Frontal cortex (tissue), 4 donors: ENCODE measurements around the gene TNS1. TPM values are rescaled to one million over a fixed set of nuclear protein-coding genes. Genes with fewer than 3 reads are reported as not detected.
"Not testable (repeated sequence)": the region's sequence is repeated elsewhere in the genome, so short reads cannot be mapped to it uniquely, and the experiment has no call there.

Experiments
- DNase-seq, 2 donors: peaks; one replicate each; pipeline ENCODE4 v3.0.0; 2012; ENCODE audit warnings: low spot score in 2 of 2
- FAIRE-seq: peaks from 2 replicates; lab custom pipeline; 2012; peaks lifted over from hg19 to GRCh38; lab: Jason Lieb, UNC
- total RNA-seq: library from RNA; depleted of rRNA; stranded (reverse); fragments of >200 nt; gene quantifications from one replicate; pipeline ENCODE4 v1.2.3, GENCODE V29; 2014
- donor health status: control.
- donor health status: control.
- donor health status: control.

The TNS1 gene
- total RNA-seq, 1 donor from 2014 or later = 3.7 TPM

- FAIRE-seq (no peak), DNase-seq (peak in 1 of 2 donors; percentile 6)
Measured at GRCh38 chr2:217797661-217798069, 205.1 kb downstream of the TNS1 start.

- DNase-seq (no peak), FAIRE-seq (no peak)
Measured at GRCh38 chr2:217797165-217797564, 205.6 kb downstream of the TNS1 start.

DNA sequence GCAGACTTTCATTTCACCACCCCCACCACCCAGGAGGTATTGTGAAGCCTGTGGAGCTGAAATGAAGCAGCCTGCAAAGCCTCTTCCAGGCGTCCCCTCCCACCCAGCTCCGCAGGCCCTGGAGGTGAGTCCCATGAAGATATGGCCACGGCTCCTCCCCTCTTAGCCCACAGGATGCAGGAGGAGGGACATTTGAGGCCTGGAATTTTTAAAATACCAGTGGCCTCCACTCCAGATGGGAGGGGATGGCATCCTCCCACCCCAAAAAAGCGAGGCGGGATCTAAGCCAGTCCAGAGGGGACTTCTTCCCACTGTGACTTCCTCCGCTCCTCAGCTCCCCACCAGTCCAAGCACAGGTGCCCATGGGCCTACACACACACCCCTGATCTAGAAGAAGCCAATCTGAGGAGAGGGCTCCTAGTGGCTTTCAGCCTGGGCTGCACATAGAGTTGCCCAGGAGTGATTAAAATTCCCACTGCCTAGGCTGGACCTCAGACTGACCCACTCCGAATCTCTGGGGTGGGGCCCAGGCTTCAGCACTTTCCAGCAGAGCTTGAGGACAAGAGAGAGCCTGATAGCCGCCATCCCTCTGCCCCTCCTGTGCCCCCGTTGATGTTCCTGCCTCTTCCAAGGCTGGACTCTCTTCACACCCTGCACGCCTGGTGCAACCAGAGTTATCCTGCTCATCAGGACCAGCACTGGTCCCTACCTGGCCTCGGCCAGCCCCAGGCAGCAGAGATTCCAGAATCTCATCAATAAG is 206.9 kb downstream of the TNS1 start:
- DNase-seq = no peak
- FAIRE-seq = no peak

DNA sequence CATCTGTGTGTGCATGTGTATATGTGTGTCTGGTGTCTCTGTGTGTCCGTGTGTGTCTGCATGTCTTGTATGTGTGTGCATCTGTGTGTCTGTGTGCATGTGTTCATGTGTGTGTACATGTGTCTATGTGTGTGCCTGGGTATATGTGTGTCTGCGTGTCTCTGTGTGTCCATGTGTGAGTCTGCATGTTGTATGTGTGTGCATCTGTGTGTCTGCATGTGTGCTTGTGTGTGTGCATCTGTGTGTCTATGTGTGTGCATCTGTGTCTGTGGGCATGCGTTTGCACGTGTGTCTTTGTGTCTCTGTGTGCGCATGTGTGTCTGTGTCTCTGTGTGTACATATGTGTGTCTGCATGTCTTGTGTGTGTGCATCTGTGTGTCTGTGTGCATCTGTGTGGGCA is 207.7 kb downstream of the TNS1 start:
- no peak for FAIRE-seq
- no peak for DNase-seq

DNA sequence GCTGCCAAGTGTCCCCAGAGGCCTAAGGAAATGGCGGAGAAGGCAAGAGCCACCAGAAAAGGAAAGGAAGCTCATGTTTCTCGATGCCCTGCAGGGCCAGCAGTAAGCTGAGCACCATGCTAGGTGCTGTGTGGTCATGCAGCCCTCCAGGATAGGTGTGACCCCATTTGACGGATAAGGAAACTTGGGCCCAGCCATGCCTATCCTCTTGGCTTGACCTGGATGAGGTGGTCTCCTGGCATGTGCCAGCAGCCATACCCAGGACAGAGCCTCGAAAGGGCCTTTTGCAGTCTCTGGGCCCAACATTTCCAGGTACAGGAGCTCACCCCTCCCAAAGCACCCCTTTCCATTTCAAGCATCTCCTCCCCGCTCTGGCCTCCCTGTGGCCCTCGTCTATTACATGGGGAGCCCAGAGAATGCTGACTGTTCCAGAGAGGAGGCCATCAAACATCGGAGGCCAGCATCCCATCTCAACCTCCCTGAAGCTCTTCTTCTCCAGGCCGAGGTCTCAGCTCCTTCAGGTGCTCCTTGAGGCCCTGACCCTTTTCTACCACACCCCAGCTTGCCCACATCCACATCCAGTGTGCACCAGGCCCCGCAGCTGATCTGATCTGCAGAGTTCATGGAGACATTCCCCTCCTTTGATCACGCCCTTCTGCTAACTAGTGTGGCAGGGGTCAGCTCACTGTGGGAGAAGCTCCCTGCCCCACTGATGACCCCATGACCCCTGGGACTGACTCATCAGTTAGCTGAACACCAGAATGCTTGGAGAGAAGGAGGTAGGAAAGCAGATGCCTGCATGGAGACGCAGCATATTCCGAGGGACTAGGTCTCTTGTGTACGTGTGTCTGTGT is 208.4 kb downstream of the TNS1 start:
- no peak for FAIRE-seq
- DNase-seq = no peak

GRCh38 chr2:217793566-217794132 is 209.1 kb downstream of the TNS1 start:
- DNase-seq (no peak), FAIRE-seq (no peak)

DNA sequence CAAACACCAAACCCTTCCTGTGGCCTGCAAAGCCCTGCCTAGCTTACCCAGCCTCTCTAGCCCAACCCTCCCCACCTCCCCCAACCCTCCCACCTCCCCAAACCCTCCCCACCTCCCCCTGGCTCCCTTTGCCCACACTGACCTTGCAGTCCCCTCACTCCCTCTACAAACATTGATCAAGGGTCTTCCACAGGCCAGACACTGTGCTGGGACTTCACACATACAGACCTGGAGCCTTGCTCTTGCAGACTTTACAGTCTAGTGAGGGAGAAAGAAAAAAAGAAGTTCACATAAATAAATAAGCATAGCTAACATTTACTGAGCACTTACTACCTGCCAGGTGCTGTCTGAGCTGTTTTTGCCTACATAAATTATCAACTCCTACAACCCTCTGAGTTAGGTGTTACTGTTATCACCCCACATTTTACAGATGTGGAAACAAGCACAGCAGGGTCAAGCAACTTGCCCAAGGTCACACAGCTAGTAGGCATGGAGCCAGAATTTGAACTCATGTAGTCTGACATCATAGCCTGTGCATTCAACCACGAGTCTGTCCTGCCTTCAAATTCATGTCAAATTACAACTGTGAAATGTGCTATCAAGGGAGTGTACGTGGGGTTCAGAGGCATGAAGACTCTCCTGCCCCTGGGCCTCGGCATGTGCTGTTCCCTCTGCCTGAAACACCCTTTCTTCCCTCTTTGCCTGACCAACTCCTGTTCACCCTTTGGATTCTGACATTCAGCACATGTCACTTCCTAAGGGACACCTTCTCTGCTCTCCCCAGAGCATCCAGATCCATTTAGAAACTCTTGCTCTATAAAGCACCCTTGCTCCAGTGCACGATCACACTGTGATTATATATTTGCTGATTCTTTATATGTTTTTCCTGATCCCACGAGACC is 209.9 kb downstream of the TNS1 start:
- no peak for FAIRE-seq
- DNase-seq = no peak

- DNase-seq (no peak), FAIRE-seq (no peak)
Measured at GRCh38 chr2:217791551-217791950, 211.2 kb downstream of the TNS1 start.

DNA sequence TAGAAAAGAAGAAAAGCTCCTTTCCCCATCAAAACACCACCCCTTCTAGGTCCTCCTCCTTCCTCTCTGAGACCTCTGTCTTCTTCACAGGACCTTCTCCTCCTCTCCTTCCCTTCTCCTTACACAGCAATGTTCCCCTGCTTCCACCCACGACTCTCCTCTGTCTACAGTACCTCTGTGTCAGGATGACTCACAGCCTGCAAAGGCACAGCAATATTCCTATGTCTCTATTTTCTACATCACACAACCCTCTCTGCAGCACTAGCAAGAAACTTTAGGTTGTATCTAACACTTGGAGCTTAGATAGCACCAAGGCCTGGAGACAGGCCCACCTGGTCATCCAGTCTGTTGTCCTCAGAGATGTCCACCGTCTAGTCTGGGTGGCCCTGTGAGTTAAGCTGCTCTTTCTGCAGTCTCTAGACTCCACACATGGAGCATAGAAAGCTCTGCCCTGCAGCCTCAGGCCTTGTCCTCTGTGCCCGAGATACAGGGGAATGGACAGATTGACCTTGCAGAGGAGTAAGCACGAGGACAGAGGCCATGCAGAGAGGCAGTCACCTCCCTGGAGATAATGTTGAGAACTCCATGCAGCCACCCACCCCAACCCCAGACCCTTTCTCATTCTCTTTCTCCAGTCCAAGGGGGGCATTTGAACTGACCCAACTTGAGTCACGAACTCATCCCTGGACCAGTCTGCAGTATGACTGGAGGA is 212.0 kb downstream of the TNS1 start:
- no peak for FAIRE-seq

GRCh38 chr2:217790195-217790594 is 212.6 kb downstream of the TNS1 start:
- DNase-seq = no peak

More for the DNA sequence above, 212.0 kb downstream of the TNS1 start:
- DNase-seq = no peak

GRCh38 chr2:217789736-217790181 is 213.0 kb downstream of the TNS1 start:
- DNase-seq (no peak), FAIRE-seq (no peak)

More at GRCh38 chr2:217790195-217790594, 212.6 kb downstream of the TNS1 start:
- no peak for FAIRE-seq

DNA sequence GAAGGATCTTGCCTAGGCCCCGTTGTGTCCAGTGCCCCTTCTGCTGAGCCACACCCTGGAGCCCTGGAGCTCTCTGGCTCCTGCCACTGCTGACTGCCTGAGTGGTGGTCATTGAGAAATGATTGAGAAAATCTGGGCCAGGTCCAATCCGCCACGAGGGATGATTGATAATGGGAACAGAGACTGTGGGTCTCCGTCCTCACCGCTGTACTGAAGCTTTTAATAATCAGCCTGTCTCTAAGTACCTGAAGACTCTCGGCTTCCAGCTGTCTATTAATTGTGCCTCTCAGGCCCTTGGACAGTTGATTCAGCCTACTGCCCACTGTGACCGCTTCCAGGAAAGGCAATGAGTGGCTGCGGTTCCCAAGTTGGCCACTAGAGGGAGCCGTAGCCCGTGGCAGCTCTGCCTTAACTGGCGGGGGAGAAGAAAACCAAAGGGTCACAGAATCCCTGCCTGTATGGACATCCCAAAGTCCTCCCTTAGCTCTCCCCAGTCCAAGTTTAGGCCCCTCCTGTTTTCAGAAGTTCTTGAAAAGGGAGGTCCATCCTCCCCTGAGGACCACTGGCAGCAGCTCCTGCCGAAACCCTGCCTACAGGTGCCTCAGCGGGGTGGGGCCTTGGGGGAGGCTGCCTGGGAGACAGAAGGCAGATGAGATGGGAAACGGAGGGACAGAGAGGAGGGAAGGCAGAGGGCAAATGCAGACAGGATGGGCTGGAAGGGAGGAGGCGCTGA is 213.6 kb downstream of the TNS1 start:
- FAIRE-seq = no peak
- DNase-seq = peak; percentile 71 to 80

DNA sequence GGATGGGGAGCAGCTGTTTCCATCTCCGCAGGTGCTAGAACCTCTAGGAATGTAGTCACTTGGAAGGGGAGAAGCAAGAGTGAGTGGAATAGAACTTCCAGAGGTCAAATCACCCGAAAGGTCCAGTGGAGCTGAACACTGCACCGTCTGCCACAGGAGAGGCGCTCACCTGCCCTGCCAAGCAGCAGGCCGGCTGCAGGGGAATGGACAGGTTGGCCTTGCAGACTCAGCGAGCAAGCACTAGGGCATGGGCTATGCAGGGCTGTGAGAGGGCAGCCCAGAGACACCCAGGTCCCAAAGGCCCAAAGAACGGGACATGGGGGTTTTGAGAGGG is 214.2 kb downstream of the TNS1 start:
- FAIRE-seq = no peak

GRCh38 chr2:217787160-217787877 is 215.5 kb downstream of the TNS1 start:
- no peak for DNase-seq
- no peak for FAIRE-seq

More for the DNA sequence above, 214.2 kb downstream of the TNS1 start:
- DNase-seq = no peak

- not testable (repeated sequence) for FAIRE-seq, DNase-seq
Measured at GRCh38 chr2:217786560-217786959, 216.2 kb downstream of the TNS1 start.

DNA sequence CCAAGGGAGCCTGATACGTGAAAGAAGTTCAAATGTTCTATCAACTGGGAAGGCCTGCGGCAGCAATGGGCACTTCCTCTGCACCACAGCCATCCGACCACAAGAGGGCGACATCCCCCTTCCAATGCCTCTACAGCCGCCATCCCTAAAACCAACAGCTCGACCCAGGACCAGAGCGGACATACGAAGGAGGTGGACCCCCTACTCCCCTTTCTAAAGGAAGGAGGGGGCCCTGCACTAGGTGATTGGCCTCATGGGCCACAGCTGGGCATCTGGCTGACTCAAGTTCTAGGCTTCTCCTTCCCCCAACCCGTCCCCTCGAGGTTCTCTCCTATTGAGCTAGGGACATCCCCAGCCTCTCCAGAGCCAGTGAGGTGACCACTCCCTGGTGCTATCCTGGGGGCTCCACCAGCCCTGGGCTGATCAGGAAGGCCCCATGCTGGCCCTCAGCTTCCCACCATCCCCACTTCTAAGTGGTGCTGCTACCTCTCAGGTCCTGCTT is 217.2 kb downstream of the TNS1 start:
- FAIRE-seq = no peak
- DNase-seq = peak; percentile 77 to 83

DNA sequence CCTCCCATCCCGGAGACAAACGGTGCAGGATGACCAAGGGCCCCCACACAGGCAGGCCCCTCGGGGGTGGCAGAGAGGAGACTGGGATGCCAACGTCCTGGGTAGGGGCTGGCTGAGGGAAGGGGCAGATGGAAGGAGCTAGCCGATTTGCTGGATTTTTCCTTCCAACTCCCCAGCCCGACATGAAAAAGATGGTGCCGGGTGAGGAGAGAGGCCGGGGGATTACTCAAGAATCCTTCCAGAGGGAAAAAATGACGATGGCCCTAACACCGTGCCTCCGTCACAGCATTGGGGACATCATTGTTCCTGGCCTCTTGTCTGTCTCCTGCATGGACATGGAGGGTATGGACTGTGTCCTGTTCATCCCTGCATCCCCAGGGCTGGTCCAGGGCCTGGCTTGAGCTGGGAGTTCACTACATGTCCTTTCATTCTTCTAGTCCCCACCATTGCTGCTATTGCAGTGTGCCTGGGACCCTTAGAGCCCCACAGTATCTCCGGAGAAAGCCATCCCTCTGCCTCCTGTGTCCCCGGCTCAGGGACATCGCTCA is 217.7 kb downstream of the TNS1 start:
- FAIRE-seq = no peak

More for the DNA sequence above, 217.7 kb downstream of the TNS1 start:
- DNase-seq = no peak
